H1 (cell line): Measurements from ENCODE around the gene SGCG. TPM values are rescaled to one million over a fixed set of nuclear protein-coding genes. Genes with fewer than 3 reads are reported as not detected.

Experiments used
- CTCF ChIA-PET: fragments of 300-600 bp; sonication (Branson Sonifier 250); formaldehyde crosslinking; loops from one replicate; lab custom pipeline; 2021; ENCODE audit not compliant: partially characterized antibody; lab: Charles Lee
- POLR2A ChIA-PET: fragments of 300-600 bp; sonication (Branson Sonifier 250); formaldehyde crosslinking; loops from one replicate; lab custom pipeline; 2021; ENCODE audit warnings: inconsistent platforms; ENCODE audit not compliant: partially characterized antibody; lab: Charles Lee
- DNase-seq, 2 experiments: peaks; one replicate each; pipeline versions ENCODE4 v3.0.0 to v3.0.0-alpha.2; 2010 to 2022; ENCODE audit warnings: low spot score in 2 of 2, low read depth in 1 of 2, mixed read lengths in 1 of 2
- FAIRE-seq: peaks from 2 replicates; lab custom pipeline; 2011; peaks lifted over from hg19 to GRCh38; lab: Jason Lieb, UNC
- H2AFZ ChIP-seq: 2 replicates; pipeline ENCODE4 v1.8.1; 2012; ENCODE audit warnings: low read length, inconsistent platforms
- H2AK5ac ChIP-seq: 2 replicates; pipeline ENCODE4 v1.6.1; 2013; ENCODE audit warnings: low read depth, low read length
- H2BK120ac ChIP-seq: replicated peaks from 2 replicates; pipeline ENCODE3; 2013; ENCODE audit warnings: low read depth, low read length, inconsistent platforms
- H2BK12ac ChIP-seq: 2 replicates; pipeline ENCODE4 v1.6.1; 2013; ENCODE audit warnings: low read depth, low read length
- H2BK15ac ChIP-seq: 2 replicates; pipeline ENCODE4 v1.6.1; 2013; ENCODE audit warnings: low read length
- H2BK20ac ChIP-seq: 2 replicates; pipeline ENCODE4 v1.6.1; 2013; ENCODE audit warnings: low read length
- H2BK5ac ChIP-seq: 2 replicates; pipeline ENCODE4 v1.6.1; 2013; ENCODE audit warnings: low read depth, low read length
- H3K14ac ChIP-seq: 2 replicates; pipeline ENCODE4 v1.6.1; 2013; ENCODE audit warnings: inconsistent platforms; ENCODE audit not compliant: insufficient read length
- H3K18ac ChIP-seq: 2 replicates; pipeline ENCODE4 v1.6.1; 2013; ENCODE audit warnings: low read length; ENCODE audit errors: extremely low read depth
- H3K23ac ChIP-seq: 2 replicates; pipeline ENCODE4 v1.6.1; 2013; ENCODE audit warnings: inconsistent platforms; ENCODE audit not compliant: insufficient read length
- H3K23me2 ChIP-seq: 2 replicates; pipeline ENCODE4 v1.6.1; 2013; ENCODE audit warnings: low read depth, low read length
- H3K27ac ChIP-seq: 2 replicates; pipeline ENCODE4 v1.6.1; 2011; ENCODE audit warnings: low read depth, low read length, inconsistent platforms
- H3K27me3 ChIP-seq, 4 experiments: replicated peaks in 1 of 4; 1 replicate in 1 of 4; 2 replicates in 3 of 4; pipeline versions ENCODE4 v1.6.1 to v1.8.1; 2011 to 2013; ENCODE audit warnings: low read length in 3 of 4, mild to moderate bottlenecking in 3 of 4, inconsistent platforms in 2 of 4, mixed read lengths in 2 of 4, moderate library complexity in 1 of 4; ENCODE audit not compliant: control insufficient read depth in 3 of 4, insufficient read depth in 3 of 4; ENCODE audit errors: extremely low read depth in 1 of 4
- H3K36me3 ChIP-seq, 4 experiments: 2 replicates each; pipeline versions ENCODE4 v1.6.1 to v1.8.1; 2011 to 2013; ENCODE audit warnings: mild to moderate bottlenecking in 4 of 4, low read length in 3 of 4, moderate library complexity in 2 of 4, control low read depth in 1 of 4, inconsistent platforms in 1 of 4; ENCODE audit not compliant: insufficient read depth in 4 of 4, control insufficient read depth in 2 of 4
- H3K4ac ChIP-seq: replicated peaks from 2 replicates; pipeline ENCODE3; 2013; ENCODE audit warnings: low read length, low read depth, mixed read lengths, inconsistent platforms; ENCODE audit not compliant: insufficient read length
- H3K4me1 ChIP-seq, 4 experiments: replicated peaks in 1 of 4; 1 replicate in 1 of 4; 2 replicates in 3 of 4; pipeline versions ENCODE4 v1.6.1 to v1.8.1; 2011 to 2013; ENCODE audit warnings: low read length in 3 of 4, inconsistent platforms in 2 of 4, mixed read lengths in 1 of 4; ENCODE audit not compliant: insufficient read depth in 4 of 4, control insufficient read depth in 3 of 4
- H3K4me2 ChIP-seq, 2 experiments: 2 replicates each; pipeline versions ENCODE4 v1.6.1 to v1.8.1; 2011 to 2013; ENCODE audit warnings: low read depth in 2 of 2, low read length in 2 of 2, control low read depth in 1 of 2, inconsistent platforms in 1 of 2, mild to moderate bottlenecking in 1 of 2; ENCODE audit not compliant: insufficient read depth in 1 of 2
- H3K4me3 ChIP-seq, 4 experiments: fragments of 200-600, 300-600 bp in 1 of 4; sonication (generic), shearing (Covaris generic), sonication (Bioruptor Twin) in 1 of 4; 2 replicates each; pipeline versions ENCODE4 v1.5.1 to v1.8.1; 2011 to 2016; ENCODE audit warnings: low read length in 4 of 4, low read depth in 3 of 4, control low read depth in 2 of 4, inconsistent platforms in 2 of 4, mild to moderate bottlenecking in 2 of 4, mixed read lengths in 1 of 4, moderate library complexity in 1 of 4; ENCODE audit not compliant: insufficient read depth in 2 of 4; ENCODE audit errors: extremely low read depth in 1 of 4
- H3K56ac ChIP-seq: replicated peaks from 2 replicates; pipeline ENCODE3; 2013; ENCODE audit warnings: low read depth, mild to moderate bottlenecking, mixed read lengths, low read length, inconsistent platforms; ENCODE audit not compliant: insufficient read length
- H3K79me1 ChIP-seq: 2 replicates; pipeline ENCODE4 v1.6.1; 2013; ENCODE audit warnings: low read depth, low read length, control low read depth
- H3K79me2 ChIP-seq, 2 experiments: 2 replicates each; pipeline versions ENCODE4 v1.6.1 to v1.8.1; 2012 to 2013; ENCODE audit warnings: low read length in 2 of 2, mild to moderate bottlenecking in 2 of 2, inconsistent platforms in 1 of 2; ENCODE audit not compliant: insufficient read depth in 2 of 2, control insufficient read depth in 1 of 2
- H3K9ac ChIP-seq, 4 experiments: replicated peaks in 1 of 4; 1 replicate in 1 of 4; 2 replicates in 3 of 4; pipeline versions ENCODE4 v1.6.1 to v1.8.1; 2011 to 2013; ENCODE audit warnings: low read depth in 3 of 4, low read length in 3 of 4, control low read depth in 2 of 4, mild to moderate bottlenecking in 2 of 4, moderate library complexity in 2 of 4, inconsistent platforms in 1 of 4; ENCODE audit errors: extremely low read depth in 1 of 4
- H3K9me3 ChIP-seq, 2 experiments: 2 replicates each; pipeline versions ENCODE4 v1.6.1 to v1.8.1; 2012 to 2013; ENCODE audit warnings: mild to moderate bottlenecking in 2 of 2, moderate library complexity in 2 of 2, control low read depth in 1 of 2, inconsistent platforms in 1 of 2, low read depth in 1 of 2, low read length in 1 of 2, mixed read lengths in 1 of 2; ENCODE audit not compliant: insufficient read depth in 2 of 2
- H4K20me1 ChIP-seq, 2 experiments: replicated peaks in 1 of 2; 2 replicates each; pipeline versions ENCODE3 to v1.8.1; 2011 to 2013; ENCODE audit warnings: inconsistent platforms in 2 of 2, low read length in 2 of 2, mild to moderate bottlenecking in 1 of 2; ENCODE audit not compliant: insufficient read depth in 2 of 2, control insufficient read depth in 1 of 2
- H4K5ac ChIP-seq: 2 replicates; pipeline ENCODE4 v1.6.1; 2013; ENCODE audit warnings: low read length, low read depth, mixed read lengths, inconsistent platforms; ENCODE audit not compliant: insufficient read length
- H4K8ac ChIP-seq: 2 replicates; pipeline ENCODE4 v1.8.0; 2013; ENCODE audit warnings: mild to moderate bottlenecking, moderate library complexity, low read length, inconsistent platforms; ENCODE audit not compliant: insufficient read depth; ENCODE audit errors: extremely low read depth
- H4K91ac ChIP-seq: replicated peaks from 2 replicates; pipeline ENCODE3; 2013; ENCODE audit warnings: low read length, mixed read lengths, inconsistent platforms; ENCODE audit not compliant: insufficient read length
- ASH2L ChIP-seq: fragments of 200-600, 300-600 bp; sonication (generic); IDR thresholded peaks from one replicate; pipeline ENCODE4 v1.7.1; 2017; ENCODE audit warnings: low read length
- CBX8 ChIP-seq: fragments of 300-800, 300-1000 bp; sonication (generic); IDR thresholded peaks from 2 replicates; pipeline ENCODE4 v1.7.1; 2016; ENCODE audit warnings: low read depth, low read length, borderline replicate concordance
- JUN ChIP-seq: IDR thresholded peaks from 2 replicates; pipeline ENCODE4 v1.6.1; 2011; ENCODE audit warnings: low read depth, mild to moderate bottlenecking, improper control_type of control experiment, low read length
- MAFK ChIP-seq: IDR thresholded peaks from 2 replicates; pipeline ENCODE4 v1.6.1; 2012; ENCODE audit warnings: low read depth, mild to moderate bottlenecking, improper control_type of control experiment, low read length
- RBBP5 ChIP-seq: IDR thresholded peaks from 2 replicates; pipeline ENCODE4 v1.7.1; 2012; ENCODE audit warnings: low read depth, mild to moderate bottlenecking, inconsistent platforms, low read length, moderate library complexity, borderline replicate concordance
- SP2 ChIP-seq: IDR thresholded peaks from 2 replicates; pipeline ENCODE4 v1.6.1; 2012; ENCODE audit warnings: mild to moderate bottlenecking, low read length, inconsistent platforms
- SP4 ChIP-seq: IDR thresholded peaks from 2 replicates; pipeline ENCODE4 v1.6.1; 2012; ENCODE audit warnings: low read length, inconsistent platforms
- WGBS, 2 experiments: shearing (Covaris generic) in 1 of 2; methylation state at CpG; one replicate each; pipeline versions ENCODE4 v1.1.6 to v1.1.7; 2013 to 2015; ENCODE audit warnings: low lambda C conversion rate in 2 of 2, mixed read lengths in 2 of 2, inconsistent platforms in 1 of 2, low coverage in 1 of 2, missing lambda C conversion rate in 1 of 2; ENCODE audit not compliant: insufficient replicate concordance in 2 of 2, insufficient coverage in 1 of 2, insufficient read length in 1 of 2; ENCODE audit errors: extremely low coverage in 1 of 2, missing lambda C conversion rate in 1 of 2; 5-methylcytosine and 5-hydroxymethylcytosine counted together
- polyA plus RNA-seq, 7 experiments: library from polyadenylated mRNA; depleted of rRNA in 3 of 7; stranded (reverse) in 5 of 7; unstranded in 2 of 7; fragments of >200 nt in 5 of 7; fragments of 200-250 nt in 2 of 7; gene quantifications; 1 replicate in 5 of 7; 2 replicates in 1 of 7; 4 replicates in 1 of 7; pipeline versions ENCODE4 v1.2.1 to v1.2.3, GENCODE V29; 2011 to 2013; ENCODE audit warnings: missing spikeins in 2 of 7, mixed read lengths in 2 of 7
- total RNA-seq: library from RNA; stranded (reverse); fragmentation: NEBNext Ultra II Directional; extraction: Animal tissue kit (Norgen Biotek cat#: 25700); gene quantifications from 2 replicates; pipeline ENCODE4 v1.2.1, GENCODE V29; 2021

Gene SGCG
- total and polyA plus RNA-seq, 2 of the 8 experiments (the other 6 are each of a cell fraction or from before 2014, with no cell fraction given): 0.05 TPM; not detected in 1

- H2BK5ac ChIP-seq: no peak overlapping the region
- no peaks in the 10 kb centered on the region for H3K79me1 ChIP-seq
- no peak for TF ChIP-seq CBX8
- no peak for TF ChIP-seq SP2
- TF ChIP-seq JUN: no peak
- TF ChIP-seq RBBP5: no peak
- TF ChIP-seq ASH2L: no peak
- TF ChIP-seq MAFK: no peak
- TF ChIP-seq SP4: no peak
- TF ChIP-seq, all 59 proteins: peak for 0
- CTCF ChIA-PET: interaction anchor here (1.0 to 1.6 kb wide), 3 partner anchors 20 to 339 kb away, joined by 3 to 5 read pairs (median 3); no protein-coding TSS in a partner anchor
- H2BK12ac ChIP-seq: no peak overlapping the region
- peaks cover 0 to 5% (median 0%) of the 10 kb centered on the region in 4 experiments; a peak in 1 of 8 replicates for H3K36me3 ChIP-seq
- H3K56ac ChIP-seq: no peak overlapping the region
- H3K4me3 ChIP-seq: no peak overlapping the region
- H3K9me3 ChIP-seq: peaks cover 11 to 13% of the 10 kb centered on the region in 2 experiments; a peak in 3 of 4 replicates
- DNase-seq: no peak
- H3K4ac ChIP-seq: no peak overlapping the region
- H3K4me1 ChIP-seq: no peaks in the 10 kb centered on the region
- H4K8ac ChIP-seq: no peak overlapping the region
- no peak overlapping the region for H3K18ac ChIP-seq
- no peaks in the 10 kb centered on the region for H3K79me2 ChIP-seq
- POLR2A ChIA-PET: no interaction called here
- H3K14ac ChIP-seq: no peak overlapping the region
- no peaks in the 10 kb centered on the region for H3K23me2 ChIP-seq
- H4K91ac ChIP-seq: no peak overlapping the region
- no peak overlapping the region for H4K5ac ChIP-seq
- H2BK20ac ChIP-seq: no peak overlapping the region
- H3K27me3 ChIP-seq: no peaks in the 10 kb centered on the region
- H2AFZ ChIP-seq: no peak overlapping the region
- no peaks in the 10 kb centered on the region for H4K20me1 ChIP-seq
- H3K9ac ChIP-seq: no peak overlapping the region
- no peak overlapping the region for H2BK15ac ChIP-seq
- no peak overlapping the region for H3K23ac ChIP-seq
- H2AK5ac ChIP-seq: no peak overlapping the region
- no peak overlapping the region for H3K27ac ChIP-seq
- 96% methylated on average over 6 of the region's 24 CpGs; no CpG with 5 or more reads in 1 of the 2 experiments for WGBS, 2 experiments
- no peak for FAIRE-seq
- H3K4me2 ChIP-seq: no peak overlapping the region
- no peak overlapping the region for H2BK120ac ChIP-seq
These were observed 38.8 kb upstream of the SGCG start for GRCh38 chr13:23141964-23142363.
